ENCODE data around the gene HNRNPK. TPM values are rescaled to one million over a fixed set of nuclear protein-coding genes. Genes with fewer than 3 reads are reported as not detected.
"Not testable (repeated sequence)": the region's sequence is repeated elsewhere in the genome, so short reads cannot be mapped to it uniquely, and the experiment has no call there.

HNRNPK gene
- total and polyA plus RNA-seq, 2 donors (not counting 1 experiment from before 2014, with no cell fraction given), result 475 to 558 TPM

DNA sequence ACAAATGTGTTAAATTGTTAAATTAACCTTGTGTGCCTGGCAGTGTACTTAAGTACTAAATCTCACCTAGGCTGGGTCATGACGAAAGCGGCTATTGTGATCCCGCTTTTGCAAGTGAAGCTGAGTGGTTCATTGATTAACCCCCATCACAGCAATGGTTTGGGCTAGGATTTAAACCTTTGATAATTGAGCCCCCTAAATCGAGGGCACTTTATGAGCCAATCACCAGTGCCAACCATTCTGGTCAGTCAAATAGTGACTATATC, 22.8 kb downstream of the HNRNPK start:
- Histone ChIP-seq H3K79me2 (ENCODE audit: control insufficient read depth, insufficient read depth, low read length) (no peaks in the 10 kb centered on the region), H3K9me3 (ENCODE audit: control insufficient read depth, insufficient read depth, low read depth, low read length) (no peaks in the 10 kb centered on the region), H3K9ac (ENCODE audit: insufficient read depth, low read length) (no peak overlapping the region), H3K27me3 (ENCODE audit: control insufficient read depth, insufficient read depth, low read length) (no peaks in the 10 kb centered on the region), H3K4me3 (replicated peaks in 1 of 4; ENCODE audit: control extremely low read depth in 1 of 4, insufficient read depth in 1 of 4, low read depth in 3 of 4, low read length in 4 of 4) (peak overlapping the region in 3 of 4 experiments; percentile 59 to 70 (median 66)), H3K4me1 (ENCODE audit: control insufficient read depth, extremely low read depth, insufficient read depth, low read length) (peaks cover 7% of the 10 kb centered on the region), H2AFZ (ENCODE audit: low read length) (peak overlapping the region; percentile 97), H3K36me3 (ENCODE audit: control insufficient read depth, insufficient read depth, low read length) (no peaks in the 10 kb centered on the region), H3K4me2 (ENCODE audit: extremely low read depth, insufficient read depth, low read length) (peak overlapping the region; percentile 90), H4K20me1 (ENCODE audit: control insufficient read depth, extremely low read depth, insufficient read depth, low read length) (no peaks in the 10 kb centered on the region), H3K27ac (ENCODE audit: insufficient read depth, low read length) (no peak overlapping the region)
- TF ChIP-seq EZH2 (IDR thresholded peaks at IDR 0.05; ENCODE audit: low read length, missing control alignments) (no peak), CTCF (conservative IDR thresholded peaks at IDR 0.05 in 1 of 2, IDR thresholded peaks at IDR 0.05 in 1 of 2; ENCODE audit: low read depth in 1 of 2, low read length in 2 of 2) (no peak)
- DNase-seq (ENCODE audit: low read depth in 2 of 2), result no peak

- Histone ChIP-seq H2AFZ (ENCODE audit: low read length) (peak overlapping the region; percentile 97), H4K20me1 (ENCODE audit: control insufficient read depth, extremely low read depth, insufficient read depth, low read length) (no peaks in the 10 kb centered on the region), H3K9me3 (ENCODE audit: control insufficient read depth, insufficient read depth, low read depth, low read length) (no peaks in the 10 kb centered on the region), H3K4me3 (replicated peaks in 1 of 4; ENCODE audit: control extremely low read depth in 1 of 4, insufficient read depth in 1 of 4, low read depth in 3 of 4, low read length in 4 of 4) (peak overlapping the region; percentile 59 to 70 (median 63)), H3K27me3 (ENCODE audit: control insufficient read depth, insufficient read depth, low read length) (no peaks in the 10 kb centered on the region), H3K9ac (ENCODE audit: insufficient read depth, low read length) (peak overlapping the region; percentile 77), H3K36me3 (ENCODE audit: control insufficient read depth, insufficient read depth, low read length) (no peaks in the 10 kb centered on the region), H3K4me2 (ENCODE audit: extremely low read depth, insufficient read depth, low read length) (peak overlapping the region; percentile 90), H3K27ac (ENCODE audit: insufficient read depth, low read length) (peak overlapping the region; percentile 86), H3K4me1 (ENCODE audit: control insufficient read depth, extremely low read depth, insufficient read depth, low read length) (peaks cover 7% of the 10 kb centered on the region), H3K79me2 (ENCODE audit: control insufficient read depth, insufficient read depth, low read length) (no peaks in the 10 kb centered on the region)
- TF ChIP-seq EZH2 (IDR thresholded peaks at IDR 0.05; ENCODE audit: low read length, missing control alignments), result no peak
- TF ChIP-seq CTCF (conservative IDR thresholded peaks at IDR 0.05 in 1 of 2, IDR thresholded peaks at IDR 0.05 in 1 of 2; ENCODE audit: low read depth in 1 of 2, low read length in 2 of 2), result no peak
- DNase-seq (ENCODE audit: low read depth in 2 of 2), result peak; percentile 63 to 66
Observed at GRCh38 chr9:83956436-83957247, 23.4 kb downstream of the HNRNPK start.

GRCh38 chr9:83956086-83956435, 24.0 kb downstream of the HNRNPK start:
- Histone ChIP-seq H3K9ac (ENCODE audit: insufficient read depth, low read length) (peak overlapping the region; percentile 77), H3K9me3 (ENCODE audit: control insufficient read depth, insufficient read depth, low read depth, low read length) (no peaks in the 10 kb centered on the region), H3K4me3 (replicated peaks in 1 of 4; ENCODE audit: control extremely low read depth in 1 of 4, insufficient read depth in 1 of 4, low read depth in 3 of 4, low read length in 4 of 4) (peak overlapping the region; percentile 59 to 70 (median 63)), H4K20me1 (ENCODE audit: control insufficient read depth, extremely low read depth, insufficient read depth, low read length) (no peaks in the 10 kb centered on the region), H3K79me2 (ENCODE audit: control insufficient read depth, insufficient read depth, low read length) (no peaks in the 10 kb centered on the region), H3K4me2 (ENCODE audit: extremely low read depth, insufficient read depth, low read length) (peak overlapping the region; percentile 90), H3K4me1 (ENCODE audit: control insufficient read depth, extremely low read depth, insufficient read depth, low read length) (peaks cover 7% of the 10 kb centered on the region), H3K27ac (ENCODE audit: insufficient read depth, low read length) (peak overlapping the region; percentile 86), H3K27me3 (ENCODE audit: control insufficient read depth, insufficient read depth, low read length) (no peaks in the 10 kb centered on the region), H3K36me3 (ENCODE audit: control insufficient read depth, insufficient read depth, low read length) (no peaks in the 10 kb centered on the region), H2AFZ (ENCODE audit: low read length) (peak overlapping the region; percentile 97)
- no peak for TF ChIP-seq CTCF (conservative IDR thresholded peaks at IDR 0.05 in 1 of 2, IDR thresholded peaks at IDR 0.05 in 1 of 2; ENCODE audit: low read depth in 1 of 2, low read length in 2 of 2)
- no peak for TF ChIP-seq EZH2 (IDR thresholded peaks at IDR 0.05; ENCODE audit: low read length, missing control alignments)
- no peak for DNase-seq (ENCODE audit: low read depth in 2 of 2)

GRCh38 chr9:83948096-83948495, 31.9 kb downstream of the HNRNPK start:
- H3K4me3 ChIP-seq (replicated peaks in 1 of 4; ENCODE audit: control extremely low read depth in 1 of 4, insufficient read depth in 1 of 4, low read depth in 3 of 4, low read length in 4 of 4); H2AFZ ChIP-seq (ENCODE audit: low read length); H4K20me1 ChIP-seq (ENCODE audit: control insufficient read depth, extremely low read depth, insufficient read depth, low read length); H3K36me3 ChIP-seq (ENCODE audit: control insufficient read depth, insufficient read depth, low read length); DNase-seq (ENCODE audit: low read depth in 2 of 2); H3K9ac ChIP-seq (ENCODE audit: insufficient read depth, low read length); H3K27me3 ChIP-seq (ENCODE audit: control insufficient read depth, insufficient read depth, low read length); H3K4me2 ChIP-seq (ENCODE audit: extremely low read depth, insufficient read depth, low read length); H3K9me3 ChIP-seq (ENCODE audit: control insufficient read depth, insufficient read depth, low read depth, low read length); H3K4me1 ChIP-seq (ENCODE audit: control insufficient read depth, extremely low read depth, insufficient read depth, low read length); H3K79me2 ChIP-seq (ENCODE audit: control insufficient read depth, insufficient read depth, low read length); H3K27ac ChIP-seq (ENCODE audit: insufficient read depth, low read length): not testable (repeated sequence)
